HepG2 (cell line): ENCODE data around the gene SDC1. TPM values are rescaled to one million over a fixed set of nuclear protein-coding genes. Genes with fewer than 3 reads are reported as not detected.

ENCODE experiments used
- AGO2 ChIP-seq: fragments of 200-400 bp; formaldehyde crosslinking; optimal IDR thresholded peaks from 2 replicates; pipeline ENCODE3; 2017; ENCODE audit warnings: mild to moderate bottlenecking, low read depth, low read length, moderate library complexity
- ELF3 ChIP-seq: IDR thresholded peaks from 2 replicates; pipeline ENCODE4 v1.6.1; 2016; ENCODE audit warnings: missing genetic modification reagents, missing compliant biosample characterization
- HOXA9 ChIP-seq: sonication (generic); formaldehyde crosslinking; IDR thresholded peaks from 2 replicates; pipeline ENCODE4 v1.8.1; 2022; ENCODE audit warnings: missing genetic modification reagents, mild to moderate bottlenecking, moderate library complexity, borderline replicate concordance
- TAF1 ChIP-seq: sonication (generic); formaldehyde crosslinking; IDR thresholded peaks from 2 replicates; pipeline ENCODE4 v1.4.0; 2020; ENCODE audit warnings: missing genetic modification reagents
- ZNF788 ChIP-seq: sonication (generic); formaldehyde crosslinking; IDR thresholded peaks from 2 replicates; pipeline ENCODE4 v1.5.0; 2020; ENCODE audit warnings: mild to moderate bottlenecking, missing genetic modification reagents, borderline replicate concordance
- polyA plus RNA-seq, 8 experiments: library from polyadenylated mRNA; depleted of rRNA in 3 of 8; stranded (reverse) in 7 of 8; unstranded in 1 of 8; fragments of >200 nt; fragmentation: Illumina TruSeq in 4 of 8; extraction: Trizol in 4 of 8; gene quantifications; 2 replicates each; pipeline versions ENCODE4 v1.2.1 to v1.2.3, GENCODE V29; 2011 to 2016; ENCODE audit warnings: low read depth in 4 of 8, missing spikeins in 1 of 8, mixed read lengths in 1 of 8; ENCODE audit not compliant: insufficient read depth in 1 of 8
- total RNA-seq, 5 experiments: library from RNA; depleted of rRNA; stranded (reverse); fragments of >200 nt; fragmentation: Illumina TruSeq; extraction: Trizol; gene quantifications; 2 replicates each; pipeline ENCODE4 v1.2.3, GENCODE V29; 2016; ENCODE audit warnings: low read depth in 1 of 5
- TF ChIP-seq, protein P1 (sequence below): sonication (generic); formaldehyde crosslinking; IDR thresholded peaks from 2 replicates; pipeline ENCODE4 v1.5.0; 2020; ENCODE audit warnings: mild to moderate bottlenecking, missing genetic modification reagents, borderline replicate concordance
- TF ChIP-seq, protein P2 (sequence below): sonication (generic); formaldehyde crosslinking; IDR thresholded peaks from 2 replicates; pipeline ENCODE4 v1.4.0; 2020; ENCODE audit warnings: missing genetic modification reagents
- TF ChIP-seq, protein P3 (sequence below), 2 experiments: sonication (generic) in 1 of 2; formaldehyde crosslinking in 1 of 2; IDR thresholded peaks; 2 replicates each; pipeline versions ENCODE4 v1.4.0 to v1.6.1; 2016 to 2020; ENCODE audit warnings: borderline replicate concordance in 1 of 2, low read depth in 1 of 2, mild to moderate bottlenecking in 1 of 2, missing genetic modification reagents in 1 of 2
- TF ChIP-seq, protein P4 (sequence below): IDR thresholded peaks from 2 replicates; pipeline ENCODE4 v1.6.1; 2012; ENCODE audit warnings: low read depth, low read length, improper control_type of control experiment
- TF ChIP-seq, protein P5 (sequence below): sonication (generic); formaldehyde crosslinking; IDR thresholded peaks from 2 replicates; pipeline ENCODE4 v1.4.0; 2020; ENCODE audit warnings: low read depth, mild to moderate bottlenecking, missing genetic modification reagents
- TF ChIP-seq, protein P6 (sequence below): sonication (generic); formaldehyde crosslinking; IDR thresholded peaks from 2 replicates; pipeline ENCODE4 v1.9.0; 2021; ENCODE audit warnings: missing genetic modification reagents, borderline replicate concordance
- TF ChIP-seq, protein P7 (sequence below): IDR thresholded peaks from 2 replicates; pipeline ENCODE4 v1.6.1; 2016; ENCODE audit warnings: missing compliant biosample characterization, missing genetic modification reagents, borderline replicate concordance

Gene SDC1
- total and polyA plus RNA-seq, 2 of the 13 experiments (the other 11 are each of a cell fraction or from before 2014, with no cell fraction given) = 108 to 119 TPM

DNA sequence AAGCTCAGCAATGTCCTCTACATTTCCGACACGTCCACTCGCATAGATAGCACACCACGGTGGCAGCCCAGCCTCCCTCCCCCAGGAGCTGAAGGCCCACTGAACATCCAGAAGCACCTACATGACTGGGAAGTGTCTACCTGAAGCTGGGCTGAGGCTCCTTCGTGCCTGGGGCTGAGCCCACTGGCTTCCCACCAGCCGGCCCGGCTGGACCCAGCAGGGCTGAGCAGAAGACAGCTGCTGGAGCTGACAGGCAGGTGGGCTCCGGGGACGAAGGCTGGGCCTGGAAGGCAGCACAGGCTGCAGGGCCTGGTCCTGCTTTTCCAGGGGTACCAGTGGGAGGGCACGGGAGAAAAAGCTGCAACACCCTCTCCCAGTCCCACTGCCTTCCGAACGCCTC, 13.5 kb downstream of the SDC1 start (continued):
- TF ChIP-seq, protein P1, sequence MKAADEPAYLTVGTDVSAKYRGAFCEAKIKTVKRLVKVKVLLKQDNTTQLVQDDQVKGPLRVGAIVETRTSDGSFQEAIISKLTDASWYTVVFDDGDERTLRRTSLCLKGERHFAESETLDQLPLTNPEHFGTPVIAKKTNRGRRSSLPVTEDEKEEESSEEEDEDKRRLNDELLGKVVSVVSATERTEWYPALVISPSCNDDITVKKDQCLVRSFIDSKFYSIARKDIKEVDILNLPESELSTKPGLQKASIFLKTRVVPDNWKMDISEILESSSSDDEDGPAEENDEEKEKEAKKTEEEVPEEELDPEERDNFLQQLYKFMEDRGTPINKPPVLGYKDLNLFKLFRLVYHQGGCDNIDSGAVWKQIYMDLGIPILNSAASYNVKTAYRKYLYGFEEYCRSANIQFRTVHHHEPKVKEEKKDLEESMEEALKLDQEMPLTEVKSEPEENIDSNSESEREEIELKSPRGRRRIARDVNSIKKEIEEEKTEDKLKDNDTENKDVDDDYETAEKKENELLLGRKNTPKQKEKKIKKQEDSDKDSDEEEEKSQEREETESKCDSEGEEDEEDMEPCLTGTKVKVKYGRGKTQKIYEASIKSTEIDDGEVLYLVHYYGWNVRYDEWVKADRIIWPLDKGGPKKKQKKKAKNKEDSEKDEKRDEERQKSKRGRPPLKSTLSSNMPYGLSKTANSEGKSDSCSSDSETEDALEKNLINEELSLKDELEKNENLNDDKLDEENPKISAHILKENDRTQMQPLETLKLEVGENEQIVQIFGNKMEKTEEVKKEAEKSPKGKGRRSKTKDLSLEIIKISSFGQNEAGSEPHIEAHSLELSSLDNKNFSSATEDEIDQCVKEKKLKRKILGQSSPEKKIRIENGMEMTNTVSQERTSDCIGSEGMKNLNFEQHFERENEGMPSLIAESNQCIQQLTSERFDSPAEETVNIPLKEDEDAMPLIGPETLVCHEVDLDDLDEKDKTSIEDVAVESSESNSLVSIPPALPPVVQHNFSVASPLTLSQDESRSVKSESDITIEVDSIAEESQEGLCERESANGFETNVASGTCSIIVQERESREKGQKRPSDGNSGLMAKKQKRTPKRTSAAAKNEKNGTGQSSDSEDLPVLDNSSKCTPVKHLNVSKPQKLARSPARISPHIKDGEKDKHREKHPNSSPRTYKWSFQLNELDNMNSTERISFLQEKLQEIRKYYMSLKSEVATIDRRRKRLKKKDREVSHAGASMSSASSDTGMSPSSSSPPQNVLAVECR (CRISPR knock-in tag) = no peak
- TF ChIP-seq ELF3 (CRISPR knock-in tag) (no peak), HOXA9 (CRISPR knock-in tag) (no peak), AGO2 (peak; percentile 74), ZNF788 (0 out of 2 replicates have a peak, but pooled peaks have one; percentile 15), TAF1 (CRISPR knock-in tag) (0 out of 2 replicates have a peak, but pooled peaks have one; percentile 4)
- TF ChIP-seq, protein P2, sequence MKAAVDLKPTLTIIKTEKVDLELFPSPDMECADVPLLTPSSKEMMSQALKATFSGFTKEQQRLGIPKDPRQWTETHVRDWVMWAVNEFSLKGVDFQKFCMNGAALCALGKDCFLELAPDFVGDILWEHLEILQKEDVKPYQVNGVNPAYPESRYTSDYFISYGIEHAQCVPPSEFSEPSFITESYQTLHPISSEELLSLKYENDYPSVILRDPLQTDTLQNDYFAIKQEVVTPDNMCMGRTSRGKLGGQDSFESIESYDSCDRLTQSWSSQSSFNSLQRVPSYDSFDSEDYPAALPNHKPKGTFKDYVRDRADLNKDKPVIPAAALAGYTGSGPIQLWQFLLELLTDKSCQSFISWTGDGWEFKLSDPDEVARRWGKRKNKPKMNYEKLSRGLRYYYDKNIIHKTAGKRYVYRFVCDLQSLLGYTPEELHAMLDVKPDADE (CRISPR knock-in tag) = no peak
- TF ChIP-seq, protein P3, sequence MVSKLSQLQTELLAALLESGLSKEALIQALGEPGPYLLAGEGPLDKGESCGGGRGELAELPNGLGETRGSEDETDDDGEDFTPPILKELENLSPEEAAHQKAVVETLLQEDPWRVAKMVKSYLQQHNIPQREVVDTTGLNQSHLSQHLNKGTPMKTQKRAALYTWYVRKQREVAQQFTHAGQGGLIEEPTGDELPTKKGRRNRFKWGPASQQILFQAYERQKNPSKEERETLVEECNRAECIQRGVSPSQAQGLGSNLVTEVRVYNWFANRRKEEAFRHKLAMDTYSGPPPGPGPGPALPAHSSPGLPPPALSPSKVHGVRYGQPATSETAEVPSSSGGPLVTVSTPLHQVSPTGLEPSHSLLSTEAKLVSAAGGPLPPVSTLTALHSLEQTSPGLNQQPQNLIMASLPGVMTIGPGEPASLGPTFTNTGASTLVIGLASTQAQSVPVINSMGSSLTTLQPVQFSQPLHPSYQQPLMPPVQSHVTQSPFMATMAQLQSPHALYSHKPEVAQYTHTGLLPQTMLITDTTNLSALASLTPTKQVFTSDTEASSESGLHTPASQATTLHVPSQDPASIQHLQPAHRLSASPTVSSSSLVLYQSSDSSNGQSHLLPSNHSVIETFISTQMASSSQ (IDR thresholded peaks at IDR 0.05; ENCODE audit: low read depth) = no peak
- TF ChIP-seq, protein P3 (CRISPR knock-in tag; IDR thresholded peaks at IDR 0.05; ENCODE audit: borderline replicate concordance) = 0 out of 2 replicates have a peak, but pooled peaks have one; percentile 27
- TF ChIP-seq, protein P4, sequence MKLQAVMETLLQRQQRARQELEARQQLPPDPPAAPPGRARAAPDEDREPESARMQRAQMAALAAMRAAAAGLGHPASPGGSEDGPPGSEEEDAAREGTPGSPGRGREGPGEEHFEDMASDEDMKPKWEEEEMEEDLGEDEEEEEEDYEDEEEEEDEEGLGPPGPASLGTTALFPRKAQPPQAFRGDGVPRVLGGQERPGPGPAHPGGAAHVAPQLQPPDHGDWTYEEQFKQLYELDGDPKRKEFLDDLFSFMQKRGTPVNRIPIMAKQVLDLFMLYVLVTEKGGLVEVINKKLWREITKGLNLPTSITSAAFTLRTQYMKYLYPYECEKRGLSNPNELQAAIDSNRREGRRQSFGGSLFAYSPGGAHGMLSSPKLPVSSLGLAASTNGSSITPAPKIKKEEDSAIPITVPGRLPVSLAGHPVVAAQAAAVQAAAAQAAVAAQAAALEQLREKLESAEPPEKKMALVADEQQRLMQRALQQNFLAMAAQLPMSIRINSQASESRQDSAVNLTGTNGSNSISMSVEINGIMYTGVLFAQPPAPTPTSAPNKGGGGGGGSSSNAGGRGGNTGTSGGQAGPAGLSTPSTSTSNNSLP = no peak
- TF ChIP-seq, protein P5, sequence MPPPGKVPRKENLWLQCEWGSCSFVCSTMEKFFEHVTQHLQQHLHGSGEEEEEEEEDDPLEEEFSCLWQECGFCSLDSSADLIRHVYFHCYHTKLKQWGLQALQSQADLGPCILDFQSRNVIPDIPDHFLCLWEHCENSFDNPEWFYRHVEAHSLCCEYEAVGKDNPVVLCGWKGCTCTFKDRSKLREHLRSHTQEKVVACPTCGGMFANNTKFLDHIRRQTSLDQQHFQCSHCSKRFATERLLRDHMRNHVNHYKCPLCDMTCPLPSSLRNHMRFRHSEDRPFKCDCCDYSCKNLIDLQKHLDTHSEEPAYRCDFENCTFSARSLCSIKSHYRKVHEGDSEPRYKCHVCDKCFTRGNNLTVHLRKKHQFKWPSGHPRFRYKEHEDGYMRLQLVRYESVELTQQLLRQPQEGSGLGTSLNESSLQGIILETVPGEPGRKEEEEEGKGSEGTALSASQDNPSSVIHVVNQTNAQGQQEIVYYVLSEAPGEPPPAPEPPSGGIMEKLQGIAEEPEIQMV (CRISPR knock-in tag) = 0 out of 2 replicates have a peak, but pooled peaks have one; percentile 67
- TF ChIP-seq, protein P6, sequence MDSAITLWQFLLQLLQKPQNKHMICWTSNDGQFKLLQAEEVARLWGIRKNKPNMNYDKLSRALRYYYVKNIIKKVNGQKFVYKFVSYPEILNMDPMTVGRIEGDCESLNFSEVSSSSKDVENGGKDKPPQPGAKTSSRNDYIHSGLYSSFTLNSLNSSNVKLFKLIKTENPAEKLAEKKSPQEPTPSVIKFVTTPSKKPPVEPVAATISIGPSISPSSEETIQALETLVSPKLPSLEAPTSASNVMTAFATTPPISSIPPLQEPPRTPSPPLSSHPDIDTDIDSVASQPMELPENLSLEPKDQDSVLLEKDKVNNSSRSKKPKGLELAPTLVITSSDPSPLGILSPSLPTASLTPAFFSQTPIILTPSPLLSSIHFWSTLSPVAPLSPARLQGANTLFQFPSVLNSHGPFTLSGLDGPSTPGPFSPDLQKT (CRISPR knock-in tag) = no peak
- TF ChIP-seq, protein P7, sequence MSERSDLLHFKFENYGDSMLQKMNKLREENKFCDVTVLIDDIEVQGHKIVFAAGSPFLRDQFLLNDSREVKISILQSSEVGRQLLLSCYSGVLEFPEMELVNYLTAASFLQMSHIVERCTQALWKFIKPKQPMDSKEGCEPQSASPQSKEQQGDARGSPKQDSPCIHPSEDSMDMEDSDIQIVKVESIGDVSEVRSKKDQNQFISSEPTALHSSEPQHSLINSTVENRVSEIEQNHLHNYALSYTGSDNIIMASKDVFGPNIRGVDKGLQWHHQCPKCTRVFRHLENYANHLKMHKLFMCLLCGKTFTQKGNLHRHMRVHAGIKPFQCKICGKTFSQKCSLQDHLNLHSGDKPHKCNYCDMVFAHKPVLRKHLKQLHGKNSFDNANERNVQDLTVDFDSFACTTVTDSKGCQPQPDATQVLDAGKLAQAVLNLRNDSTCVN (CRISPR knock-in tag) = no peak
